ENCODE data around the gene GNMT. TPM values are rescaled to one million over a fixed set of nuclear protein-coding genes. Genes with fewer than 3 reads are reported as not detected.

The GNMT gene
- total and polyA plus RNA-seq, 2 of the 8 experiments (the other 6 are each of a cell fraction or from before 2014, with no cell fraction given) = 1.8 to 3.4 TPM

DNA sequence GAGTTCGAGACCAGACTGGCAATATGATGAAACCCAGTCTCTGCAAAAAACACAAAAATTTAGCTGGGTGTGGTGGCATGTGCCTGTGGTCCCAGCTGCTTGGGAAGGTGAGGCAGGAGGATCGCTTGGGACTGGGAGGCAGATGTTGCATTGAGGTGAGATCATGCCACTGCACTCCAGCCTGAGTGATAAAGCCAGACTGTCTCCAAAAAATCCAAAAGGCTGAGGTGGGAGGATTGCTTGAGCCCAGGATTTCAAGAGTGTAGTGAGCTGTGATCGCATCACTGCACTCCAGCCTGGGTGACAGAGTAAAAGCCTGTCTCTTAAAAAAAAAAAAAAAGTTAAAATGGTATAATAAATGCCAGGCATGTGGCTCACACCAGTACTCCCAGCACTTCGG lies 46.0 kb upstream of the GNMT start (continued):
- TF ChIP-seq, protein P1, sequence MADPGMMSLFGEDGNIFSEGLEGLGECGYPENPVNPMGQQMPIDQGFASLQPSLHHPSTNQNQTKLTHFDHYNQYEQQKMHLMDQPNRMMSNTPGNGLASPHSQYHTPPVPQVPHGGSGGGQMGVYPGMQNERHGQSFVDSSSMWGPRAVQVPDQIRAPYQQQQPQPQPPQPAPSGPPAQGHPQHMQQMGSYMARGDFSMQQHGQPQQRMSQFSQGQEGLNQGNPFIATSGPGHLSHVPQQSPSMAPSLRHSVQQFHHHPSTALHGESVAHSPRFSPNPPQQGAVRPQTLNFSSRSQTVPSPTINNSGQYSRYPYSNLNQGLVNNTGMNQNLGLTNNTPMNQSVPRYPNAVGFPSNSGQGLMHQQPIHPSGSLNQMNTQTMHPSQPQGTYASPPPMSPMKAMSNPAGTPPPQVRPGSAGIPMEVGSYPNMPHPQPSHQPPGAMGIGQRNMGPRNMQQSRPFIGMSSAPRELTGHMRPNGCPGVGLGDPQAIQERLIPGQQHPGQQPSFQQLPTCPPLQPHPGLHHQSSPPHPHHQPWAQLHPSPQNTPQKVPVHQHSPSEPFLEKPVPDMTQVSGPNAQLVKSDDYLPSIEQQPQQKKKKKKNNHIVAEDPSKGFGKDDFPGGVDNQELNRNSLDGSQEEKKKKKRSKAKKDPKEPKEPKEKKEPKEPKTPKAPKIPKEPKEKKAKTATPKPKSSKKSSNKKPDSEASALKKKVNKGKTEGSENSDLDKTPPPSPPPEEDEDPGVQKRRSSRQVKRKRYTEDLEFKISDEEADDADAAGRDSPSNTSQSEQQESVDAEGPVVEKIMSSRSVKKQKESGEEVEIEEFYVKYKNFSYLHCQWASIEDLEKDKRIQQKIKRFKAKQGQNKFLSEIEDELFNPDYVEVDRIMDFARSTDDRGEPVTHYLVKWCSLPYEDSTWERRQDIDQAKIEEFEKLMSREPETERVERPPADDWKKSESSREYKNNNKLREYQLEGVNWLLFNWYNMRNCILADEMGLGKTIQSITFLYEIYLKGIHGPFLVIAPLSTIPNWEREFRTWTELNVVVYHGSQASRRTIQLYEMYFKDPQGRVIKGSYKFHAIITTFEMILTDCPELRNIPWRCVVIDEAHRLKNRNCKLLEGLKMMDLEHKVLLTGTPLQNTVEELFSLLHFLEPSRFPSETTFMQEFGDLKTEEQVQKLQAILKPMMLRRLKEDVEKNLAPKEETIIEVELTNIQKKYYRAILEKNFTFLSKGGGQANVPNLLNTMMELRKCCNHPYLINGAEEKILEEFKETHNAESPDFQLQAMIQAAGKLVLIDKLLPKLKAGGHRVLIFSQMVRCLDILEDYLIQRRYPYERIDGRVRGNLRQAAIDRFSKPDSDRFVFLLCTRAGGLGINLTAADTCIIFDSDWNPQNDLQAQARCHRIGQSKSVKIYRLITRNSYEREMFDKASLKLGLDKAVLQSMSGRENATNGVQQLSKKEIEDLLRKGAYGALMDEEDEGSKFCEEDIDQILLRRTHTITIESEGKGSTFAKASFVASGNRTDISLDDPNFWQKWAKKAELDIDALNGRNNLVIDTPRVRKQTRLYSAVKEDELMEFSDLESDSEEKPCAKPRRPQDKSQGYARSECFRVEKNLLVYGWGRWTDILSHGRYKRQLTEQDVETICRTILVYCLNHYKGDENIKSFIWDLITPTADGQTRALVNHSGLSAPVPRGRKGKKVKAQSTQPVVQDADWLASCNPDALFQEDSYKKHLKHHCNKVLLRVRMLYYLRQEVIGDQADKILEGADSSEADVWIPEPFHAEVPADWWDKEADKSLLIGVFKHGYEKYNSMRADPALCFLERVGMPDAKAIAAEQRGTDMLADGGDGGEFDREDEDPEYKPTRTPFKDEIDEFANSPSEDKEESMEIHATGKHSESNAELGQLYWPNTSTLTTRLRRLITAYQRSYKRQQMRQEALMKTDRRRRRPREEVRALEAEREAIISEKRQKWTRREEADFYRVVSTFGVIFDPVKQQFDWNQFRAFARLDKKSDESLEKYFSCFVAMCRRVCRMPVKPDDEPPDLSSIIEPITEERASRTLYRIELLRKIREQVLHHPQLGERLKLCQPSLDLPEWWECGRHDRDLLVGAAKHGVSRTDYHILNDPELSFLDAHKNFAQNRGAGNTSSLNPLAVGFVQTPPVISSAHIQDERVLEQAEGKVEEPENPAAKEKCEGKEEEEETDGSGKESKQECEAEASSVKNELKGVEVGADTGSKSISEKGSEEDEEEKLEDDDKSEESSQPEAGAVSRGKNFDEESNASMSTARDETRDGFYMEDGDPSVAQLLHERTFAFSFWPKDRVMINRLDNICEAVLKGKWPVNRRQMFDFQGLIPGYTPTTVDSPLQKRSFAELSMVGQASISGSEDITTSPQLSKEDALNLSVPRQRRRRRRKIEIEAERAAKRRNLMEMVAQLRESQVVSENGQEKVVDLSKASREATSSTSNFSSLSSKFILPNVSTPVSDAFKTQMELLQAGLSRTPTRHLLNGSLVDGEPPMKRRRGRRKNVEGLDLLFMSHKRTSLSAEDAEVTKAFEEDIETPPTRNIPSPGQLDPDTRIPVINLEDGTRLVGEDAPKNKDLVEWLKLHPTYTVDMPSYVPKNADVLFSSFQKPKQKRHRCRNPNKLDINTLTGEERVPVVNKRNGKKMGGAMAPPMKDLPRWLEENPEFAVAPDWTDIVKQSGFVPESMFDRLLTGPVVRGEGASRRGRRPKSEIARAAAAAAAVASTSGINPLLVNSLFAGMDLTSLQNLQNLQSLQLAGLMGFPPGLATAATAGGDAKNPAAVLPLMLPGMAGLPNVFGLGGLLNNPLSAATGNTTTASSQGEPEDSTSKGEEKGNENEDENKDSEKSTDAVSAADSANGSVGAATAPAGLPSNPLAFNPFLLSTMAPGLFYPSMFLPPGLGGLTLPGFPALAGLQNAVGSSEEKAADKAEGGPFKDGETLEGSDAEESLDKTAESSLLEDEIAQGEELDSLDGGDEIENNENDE (IDR thresholded peaks at IDR 0.05; ENCODE audit: insufficient replicate concordance, low read length) = no peak
- TF ChIP-seq JUN (IDR thresholded peaks at IDR 0.05; ENCODE audit: low read depth, low read length) (no peak), MAFK (IDR thresholded peaks at IDR 0.05; ENCODE audit: low read depth, low read length) (no peak), CHD1 (IDR thresholded peaks at IDR 0.05; ENCODE audit: low read depth, low read length) (no peak), TCF12 (IDR thresholded peaks at IDR 0.05; ENCODE audit: low read depth, low read length) (no peak), CBX5 (IDR thresholded peaks at IDR 0.05; ENCODE audit: low read depth, low read length) (no peak), RAD21 (IDR thresholded peaks at IDR 0.05 in 1 of 2, conservative IDR thresholded peaks at IDR 0.05 in 1 of 2; ENCODE audit: low read depth in 2 of 2, low read length in 2 of 2) (no peak), TEAD4 (IDR thresholded peaks at IDR 0.05; ENCODE audit: low read depth, low read length) (no peak), YY1 (IDR thresholded peaks at IDR 0.05; ENCODE audit: low read depth, low read length) (no peak), SP1 (IDR thresholded peaks at IDR 0.05; ENCODE audit: low read depth, low read length) (no peak)
- TF ChIP-seq, protein P2, sequence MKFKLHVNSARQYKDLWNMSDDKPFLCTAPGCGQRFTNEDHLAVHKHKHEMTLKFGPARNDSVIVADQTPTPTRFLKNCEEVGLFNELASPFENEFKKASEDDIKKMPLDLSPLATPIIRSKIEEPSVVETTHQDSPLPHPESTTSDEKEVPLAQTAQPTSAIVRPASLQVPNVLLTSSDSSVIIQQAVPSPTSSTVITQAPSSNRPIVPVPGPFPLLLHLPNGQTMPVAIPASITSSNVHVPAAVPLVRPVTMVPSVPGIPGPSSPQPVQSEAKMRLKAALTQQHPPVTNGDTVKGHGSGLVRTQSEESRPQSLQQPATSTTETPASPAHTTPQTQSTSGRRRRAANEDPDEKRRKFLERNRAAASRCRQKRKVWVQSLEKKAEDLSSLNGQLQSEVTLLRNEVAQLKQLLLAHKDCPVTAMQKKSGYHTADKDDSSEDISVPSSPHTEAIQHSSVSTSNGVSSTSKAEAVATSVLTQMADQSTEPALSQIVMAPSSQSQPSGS (IDR thresholded peaks at IDR 0.05; ENCODE audit: low read length) = no peak

Data from H1 (cell line).